ENCODE measurements around the gene GFAP. TPM values are rescaled to one million over a fixed set of nuclear protein-coding genes. Genes with fewer than 3 reads are reported as not detected.
A peak's percentile ranks its signal among the peaks of the same experiment; 100 is the strongest.

The GFAP gene
- total RNA-seq, 2 experiments from 2014 or later = not detected

DNA sequence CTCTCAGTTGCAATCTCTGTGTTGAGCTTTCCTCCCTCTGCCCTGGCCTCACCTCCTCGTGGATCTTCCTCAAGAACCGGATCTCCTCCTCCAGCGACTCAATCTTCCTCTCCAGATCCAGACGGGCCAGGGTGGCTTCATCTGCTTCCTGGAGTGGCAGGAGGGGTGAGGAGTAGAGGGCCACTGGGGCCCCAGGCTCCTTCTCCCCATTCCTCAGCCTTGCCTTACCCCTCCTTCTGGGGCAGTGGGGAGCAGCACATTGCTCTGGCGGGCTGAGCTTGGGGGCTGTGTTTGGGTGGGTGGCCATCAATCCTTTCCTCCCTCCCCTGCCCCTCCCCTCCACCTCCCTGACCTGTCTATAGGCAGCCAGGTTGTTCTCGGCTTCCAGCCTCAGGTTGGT, 1.6 kb downstream of the GFAP start:
- intact Hi-C loops (cut with micrococcal nuclease) = no loop called here

DNA sequence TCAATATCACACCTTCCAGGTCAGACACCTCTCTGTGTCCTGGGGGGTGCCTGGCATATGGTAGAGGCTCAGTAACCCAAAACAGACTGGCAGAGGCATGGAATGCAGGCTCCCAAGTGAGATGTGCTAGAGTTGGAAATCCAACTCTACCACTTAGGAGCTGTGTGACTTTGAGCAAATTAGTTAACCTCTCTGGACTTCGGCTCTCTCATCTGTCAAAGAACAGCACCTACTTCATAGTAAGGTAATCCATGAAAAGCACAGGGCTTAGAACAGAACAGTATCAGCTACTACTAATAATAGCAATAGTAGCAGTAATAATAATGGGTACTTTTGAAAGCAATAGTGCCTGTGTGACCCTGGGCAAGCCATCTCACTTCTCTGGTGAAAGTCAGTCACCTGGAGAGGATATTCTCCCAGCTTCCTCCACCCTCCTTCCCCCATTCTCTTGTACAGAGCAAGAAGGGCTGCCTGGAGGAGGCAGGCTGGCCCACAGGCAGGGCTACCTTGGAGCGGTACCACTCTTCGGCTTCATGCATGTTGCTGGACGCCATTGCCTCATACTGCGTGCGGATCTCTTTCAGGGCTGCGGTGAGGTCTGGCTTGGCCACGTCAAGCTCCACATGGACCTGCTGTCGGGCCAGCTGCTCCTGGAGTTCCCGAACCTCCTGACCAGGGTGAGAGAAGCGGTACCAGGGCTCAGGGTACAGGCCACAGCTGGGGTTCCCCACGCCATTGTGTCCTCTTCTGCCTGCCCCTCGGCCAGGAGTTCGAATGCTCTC, 2.3 kb downstream of the GFAP start:
- Mint-ChIP-seq H3K27me3 (peaks cover 24% of the 10 kb centered on the region), H3K9me3 (no peaks in the 10 kb centered on the region), H3K4me3 (no peak overlapping the region), H3K4me1 (ENCODE audit: low read depth) (peaks cover 2% of the 10 kb centered on the region), H3K27ac (no peak overlapping the region), H3K36me3 (ENCODE audit: low read depth) (no peaks in the 10 kb centered on the region)
- POLR2A ChIA-PET = no interaction called here
- no peak for TF ChIP-seq CTCF (IDR thresholded peaks at IDR 0.05)
- CTCF ChIA-PET = interaction anchor here (0.8 to 5.9 kb wide), 8 partner anchors 7 to 137 kb away, joined by 3 to 37 read pairs (median 4); a partner anchor contains a TSS
- ATAC-seq = no peak
- no peak for DNase-seq
- intact Hi-C loops (cut with micrococcal nuclease) = no loop called here

More for the DNA sequence above, 1.6 kb downstream of the GFAP start:
- peaks cover 23% of the 10 kb centered on the region for H3K27me3 Mint-ChIP-seq
- POLR2A ChIA-PET = no interaction called here
- no peaks in the 10 kb centered on the region for H3K36me3 Mint-ChIP-seq (ENCODE audit: low read depth)
- DNase-seq (no peak), ATAC-seq (no peak)
- peaks cover 2% of the 10 kb centered on the region for H3K4me1 Mint-ChIP-seq (ENCODE audit: low read depth)
- no peak overlapping the region for H3K4me3 Mint-ChIP-seq
- no peak for TF ChIP-seq CTCF (IDR thresholded peaks at IDR 0.05)
- no peak overlapping the region for H3K27ac Mint-ChIP-seq
- CTCF ChIA-PET = interaction anchor here (1.3 to 5.9 kb wide), 4 partner anchors 11 to 107 kb away, joined by 4 to 37 read pairs (median 7); a partner anchor contains a TSS
- no peaks in the 10 kb centered on the region for H3K9me3 Mint-ChIP-seq

GRCh38 chr17:44911133-44912001, 3.9 kb downstream of the GFAP start:
- Mint-ChIP-seq H3K36me3 (ENCODE audit: low read depth) (no peaks in the 10 kb centered on the region), H3K27ac (no peak overlapping the region), H3K27me3 (peaks cover 24% of the 10 kb centered on the region), H3K4me3 (no peak overlapping the region), H3K4me1 (ENCODE audit: low read depth) (peaks cover 2% of the 10 kb centered on the region), H3K9me3 (no peaks in the 10 kb centered on the region)
- ATAC-seq (peak; percentile 87), DNase-seq (peak; percentile 70)
- no peak for TF ChIP-seq CTCF (IDR thresholded peaks at IDR 0.05)
- CTCF ChIA-PET = interaction anchor here (0.7 to 5.9 kb wide), 6 partner anchors 9 to 109 kb away, joined by 3 to 37 read pairs (median 10); partner anchors contain the start of gene EFTUD2
- intact Hi-C loops (cut with micrococcal nuclease) = no loop called here
- POLR2A ChIA-PET = interaction anchor here (0.5 kb wide), 1 partner anchor 172 kb away, joined by 3 read pairs; no protein-coding TSS in a partner anchor

- ChIA-PET CTCF (interaction anchor here (1.0 to 5.9 kb wide), 5 partner anchors 9 to 225 kb away, joined by 3 to 37 read pairs (median 10); partner anchors contain the start of gene ACBD4), POLR2A (no interaction called here)
- Mint-ChIP-seq H3K27me3 (peaks cover 24% of the 10 kb centered on the region), H3K4me3 (no peak overlapping the region), H3K4me1 (ENCODE audit: low read depth) (peaks cover 2% of the 10 kb centered on the region), H3K9me3 (no peaks in the 10 kb centered on the region), H3K27ac (no peak overlapping the region), H3K36me3 (ENCODE audit: low read depth) (no peaks in the 10 kb centered on the region)
- intact Hi-C loops (cut with micrococcal nuclease) = no loop called here
- DNase-seq (no peak), ATAC-seq (no peak)
- TF ChIP-seq CTCF (IDR thresholded peaks at IDR 0.05) = no peak
These were observed 4.8 kb downstream of the GFAP start for GRCh38 chr17:44910231-44911106.
